GM18951 (cell line): ENCODE measurements around the gene TNFRSF11A.

Source experiments
- POLR2A ChIP-seq: IDR thresholded peaks from 4 replicates; pipeline ENCODE4 v1.6.1; 2011; ENCODE audit warnings: mild to moderate bottlenecking; ENCODE audit not compliant: insufficient read length, insufficient read depth; ENCODE audit errors: extremely low read depth
- in situ Hi-C: fragments of 300-500 bp; cut with MboI; formaldehyde crosslinking; loops from one replicate; pipeline ENCODE4 v1.12.0; 2022; ENCODE audit warnings: low sequenced_read_pairs, mixed read lengths, inconsistent platforms; ENCODE audit not compliant: unreplicated experiment

The TNFRSF11A gene

GRCh38 chr18:62369129-62369644 is 44.1 kb downstream of the TNFRSF11A start:
- in situ Hi-C loops, result no loop called here
- TF ChIP-seq POLR2A, result no peak

DNA sequence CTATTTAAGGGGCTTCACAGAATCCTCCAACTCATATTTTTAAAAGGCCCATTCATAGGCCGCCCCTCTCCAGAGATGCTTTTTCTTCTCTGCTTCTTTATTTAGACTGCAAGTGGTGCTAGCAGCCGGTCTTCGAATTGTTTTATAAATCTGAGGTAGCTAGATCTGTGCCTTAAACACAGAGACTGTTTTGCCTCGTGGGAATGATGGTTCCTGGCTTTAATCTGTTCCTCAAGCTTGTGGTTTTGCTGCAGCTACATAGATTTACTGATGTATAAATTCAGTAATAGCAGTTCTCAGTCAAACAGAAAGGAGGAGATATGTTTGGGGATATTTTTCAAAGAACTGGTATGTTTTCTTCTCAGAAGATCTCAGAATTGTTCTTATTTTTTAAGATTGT is 45.3 kb downstream of the TNFRSF11A start:
- in situ Hi-C loops, result no loop called here
- no peak for TF ChIP-seq POLR2A

DNA sequence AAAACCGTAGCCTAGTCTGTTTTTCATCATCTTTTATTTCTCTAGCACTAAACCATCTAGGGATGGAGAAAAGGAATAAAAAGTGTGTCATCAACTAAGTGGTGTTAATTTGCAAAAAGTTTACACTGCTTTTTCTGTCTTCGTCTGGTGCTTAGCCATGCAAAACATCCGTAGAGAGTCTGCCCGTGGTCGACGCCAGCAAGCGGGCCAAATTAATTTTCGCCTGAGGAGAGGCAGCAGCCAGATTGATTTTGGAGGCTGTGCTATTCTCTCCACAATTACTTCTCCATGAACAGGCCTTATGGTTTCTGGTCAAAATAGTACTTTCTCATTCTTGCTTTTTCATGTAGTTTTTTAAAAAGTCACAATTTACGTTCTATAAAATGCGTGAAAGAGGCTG is 46.3 kb downstream of the TNFRSF11A start:
- in situ Hi-C loops, result no loop called here
- TF ChIP-seq POLR2A, result no peak

GRCh38 chr18:62372156-62372555 is 47.0 kb downstream of the TNFRSF11A start:
- in situ Hi-C loops, result no loop called here
- TF ChIP-seq POLR2A, result no peak

DNA sequence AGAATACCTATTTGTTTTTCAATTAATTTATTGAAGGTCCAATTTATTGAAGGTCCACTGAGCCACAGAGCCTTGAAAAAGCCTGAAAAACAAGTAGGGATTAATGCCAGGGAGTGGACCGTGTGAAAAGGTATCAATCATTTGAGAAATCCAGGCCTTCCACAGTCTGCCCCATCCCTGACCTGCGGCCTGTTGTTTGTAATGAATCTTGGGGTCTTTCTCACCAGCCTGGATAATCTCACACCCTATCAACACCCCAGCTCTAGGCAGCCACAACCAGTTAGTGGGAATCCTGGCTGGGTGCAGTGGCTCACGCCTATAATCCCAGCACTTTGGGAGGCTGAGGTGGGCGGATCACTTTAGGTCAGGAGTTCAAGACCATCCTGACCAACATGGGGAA is 47.8 kb downstream of the TNFRSF11A start:
- in situ Hi-C loops, result no loop called here
- TF ChIP-seq POLR2A, result no peak

DNA sequence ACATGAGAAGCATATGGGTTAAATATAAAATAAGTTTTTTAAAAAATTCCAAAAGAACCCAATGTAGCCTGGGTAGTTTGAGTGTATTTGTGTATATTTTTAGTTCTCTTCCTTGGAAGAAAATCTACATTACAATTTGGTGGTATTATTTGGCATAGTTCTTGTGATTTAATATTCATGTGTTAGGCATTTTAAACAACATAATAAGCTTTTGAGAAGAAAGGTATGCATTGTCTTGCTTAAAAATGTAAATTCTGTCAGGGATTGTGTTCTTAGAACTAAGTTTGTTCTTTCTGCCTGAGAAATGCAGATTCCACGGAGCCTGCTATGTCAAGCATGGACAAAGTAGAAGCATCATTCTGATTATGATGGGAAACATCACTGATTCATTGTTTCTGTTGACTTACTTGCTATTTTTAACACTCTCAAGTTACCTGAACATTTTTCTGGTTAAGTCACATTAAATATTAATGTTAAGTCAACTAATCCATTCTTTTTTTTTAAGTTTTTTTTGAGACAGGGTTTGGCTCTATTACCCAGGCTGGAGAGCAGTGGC is 49.4 kb downstream of the TNFRSF11A start:
- TF ChIP-seq POLR2A, result no peak
- in situ Hi-C loops, result no loop called here

- in situ Hi-C loops, result no loop called here
- no peak for TF ChIP-seq POLR2A
Observed at GRCh38 chr18:62377131-62377807, 52.2 kb downstream of the TNFRSF11A start.

DNA sequence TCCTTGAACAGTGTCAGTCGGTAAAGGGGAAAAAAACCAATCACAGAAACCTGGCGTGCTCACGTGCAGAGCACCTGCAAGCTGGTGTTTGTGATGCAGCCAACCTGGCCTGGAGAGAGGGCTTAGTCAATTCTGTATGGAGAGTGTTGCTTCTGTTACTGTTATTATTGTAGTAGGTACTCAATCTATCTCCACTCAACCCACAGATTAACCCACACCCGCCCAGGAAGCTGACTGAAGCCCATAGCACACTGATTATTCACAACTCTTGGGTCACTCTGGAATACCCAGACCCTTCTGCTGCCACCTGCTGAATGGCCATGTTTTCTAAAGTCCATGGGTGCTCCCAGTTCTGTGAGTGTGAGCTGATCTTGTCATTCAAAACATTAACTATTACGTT is 53.9 kb downstream of the TNFRSF11A start:
- in situ Hi-C loops, result no loop called here
- no peak for TF ChIP-seq POLR2A

GRCh38 chr18:62381373-62381772 is 56.3 kb downstream of the TNFRSF11A start:
- in situ Hi-C loops, result no loop called here
- no peak for TF ChIP-seq POLR2A

DNA sequence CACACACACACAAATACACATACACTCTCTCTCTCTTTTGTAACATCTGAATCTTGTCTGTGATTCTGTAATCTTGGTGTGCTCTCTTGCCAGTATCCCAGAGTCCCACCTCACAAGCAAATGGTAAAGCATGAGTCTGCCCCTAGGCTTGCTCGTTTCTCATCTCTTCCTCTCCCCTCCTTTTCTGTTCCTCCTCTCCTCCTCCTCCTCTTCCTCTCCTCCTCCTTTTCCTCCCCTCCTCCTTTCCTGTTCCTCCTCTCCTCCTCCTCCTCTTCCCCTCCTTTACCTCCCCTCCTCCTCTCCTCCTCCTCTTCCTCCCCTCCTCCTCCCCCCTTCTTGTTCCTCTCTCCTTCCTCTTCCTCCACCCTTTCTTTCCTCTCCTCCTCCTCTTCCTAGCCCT is 59.0 kb downstream of the TNFRSF11A start:
- no peak for TF ChIP-seq POLR2A
- in situ Hi-C loops, result no loop called here

- in situ Hi-C loops, result no loop called here
- no peak for TF ChIP-seq POLR2A
Observed at GRCh38 chr18:62384610-62385097, 59.5 kb downstream of the TNFRSF11A start.

GRCh38 chr18:62386091-62386490 is 61.0 kb downstream of the TNFRSF11A start:
- in situ Hi-C loops, result no loop called here
- TF ChIP-seq POLR2A, result no peak

DNA sequence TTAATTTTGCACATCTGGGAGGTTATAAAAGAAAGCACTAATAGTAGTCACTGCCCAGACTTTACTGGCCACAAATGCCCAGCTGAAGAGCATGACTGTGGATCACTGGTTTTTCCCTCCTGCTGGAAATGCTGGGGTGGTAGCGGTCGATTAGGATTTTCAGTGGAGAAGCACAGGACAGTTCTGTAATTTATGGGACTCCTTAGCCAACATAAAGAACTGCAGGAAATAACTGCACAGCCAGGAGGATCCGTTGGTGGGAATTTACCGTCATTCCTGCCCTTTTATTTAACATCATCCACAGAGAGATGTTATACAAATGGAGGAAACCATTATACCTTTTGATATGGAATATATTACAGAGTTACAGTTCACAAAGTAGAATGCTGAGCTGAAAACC is 61.5 kb downstream of the TNFRSF11A start:
- no peak for TF ChIP-seq POLR2A
- in situ Hi-C loops, result no loop called here

DNA sequence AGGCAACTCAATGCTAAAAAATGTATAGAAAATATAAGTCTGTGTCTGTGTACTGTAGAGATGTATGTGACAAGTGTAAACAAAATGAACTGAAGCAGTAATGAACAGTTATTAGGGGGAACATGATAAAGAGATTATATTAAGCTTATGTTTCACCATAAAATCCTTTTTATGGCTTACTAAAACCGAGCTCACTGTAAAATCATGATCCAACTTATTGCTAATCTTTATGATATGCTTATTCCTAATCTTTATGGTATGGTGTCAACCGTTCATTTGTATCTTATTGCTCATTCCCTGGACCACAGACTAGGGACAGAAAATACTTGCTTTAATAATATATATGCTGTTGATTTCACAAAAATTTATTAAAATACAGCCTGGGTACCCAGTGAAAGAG is 62.1 kb downstream of the TNFRSF11A start:
- no peak for TF ChIP-seq POLR2A
- in situ Hi-C loops, result no loop called here

DNA sequence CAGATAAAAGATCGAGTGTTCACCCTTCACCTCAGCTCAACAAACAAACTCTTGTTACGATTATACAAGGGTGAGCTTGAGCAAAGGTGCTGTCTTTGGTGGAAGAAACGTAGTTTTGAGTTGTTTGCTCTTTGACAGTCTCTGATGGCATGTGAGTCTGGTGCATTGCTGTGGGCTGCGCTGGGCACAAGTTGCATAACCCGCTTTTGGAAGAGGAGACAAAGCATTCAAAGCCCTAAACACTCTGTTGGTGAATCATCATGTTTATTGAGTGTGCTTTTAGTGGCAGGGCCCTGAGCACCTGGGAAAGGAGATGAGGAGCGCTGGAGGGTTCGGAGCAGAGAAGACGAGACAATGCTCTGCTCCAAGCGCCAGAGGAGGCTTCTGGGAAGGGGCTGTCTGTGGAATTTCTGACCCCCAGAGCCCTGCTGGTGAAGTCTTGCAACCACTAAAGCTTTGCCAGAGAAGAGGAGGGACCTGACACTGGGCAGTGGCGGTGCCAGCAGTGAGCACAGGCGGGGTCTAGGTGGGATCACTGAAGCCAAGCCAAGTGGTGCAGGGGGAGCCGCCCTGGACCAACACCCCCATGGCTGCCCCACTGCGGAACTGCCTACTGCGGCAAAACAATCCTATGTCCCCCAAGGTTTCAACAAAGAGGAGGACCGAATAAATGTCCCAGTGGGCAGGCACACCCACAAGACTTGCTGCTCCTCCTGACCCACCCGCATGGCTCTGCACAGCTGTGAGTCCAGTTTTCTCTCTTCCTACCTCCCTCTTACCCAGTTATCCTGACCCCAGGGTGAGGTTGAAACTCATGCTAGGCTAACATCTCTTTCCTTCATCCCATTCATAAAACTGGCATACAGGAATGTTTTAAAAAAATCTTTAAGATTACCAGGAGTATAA is 64.0 kb downstream of the TNFRSF11A start:
- TF ChIP-seq POLR2A, result no peak
- in situ Hi-C loops, result no loop called here
